Astrocyte (in vitro differentiated cells and primary cell): ENCODE measurements around the gene CSN2. TPM values are rescaled to one million over a fixed set of nuclear protein-coding genes. Genes with fewer than 3 reads are reported as not detected.

ENCODE experiments used
- DNase-seq: peaks from one replicate; pipeline ENCODE4 v3.0.0-alpha.2; 2010; ENCODE audit warnings: low read depth
- FAIRE-seq: peaks from 2 replicates; lab custom pipeline; 2011; peaks lifted over from hg19 to GRCh38; lab: Jason Lieb, UNC
- H2AFZ ChIP-seq: 2 replicates; pipeline ENCODE4 v1.6.0; 2012; ENCODE audit warnings: low read depth, low read length, inconsistent platforms
- H3K27ac ChIP-seq: 2 replicates; pipeline ENCODE4 v1.5.1; 2011; ENCODE audit warnings: low read depth, low read length, inconsistent platforms
- H3K27me3 ChIP-seq: 2 replicates; pipeline ENCODE4 v1.6.0; 2011; ENCODE audit warnings: low read length, inconsistent platforms; ENCODE audit not compliant: insufficient read depth
- H3K36me3 ChIP-seq: 2 replicates; pipeline ENCODE4 v1.5.1; 2011; ENCODE audit warnings: low read length, inconsistent platforms; ENCODE audit not compliant: insufficient read depth
- H3K4me1 ChIP-seq: 2 replicates; pipeline ENCODE4 v1.5.1; 2011; ENCODE audit warnings: low read length, inconsistent platforms; ENCODE audit not compliant: insufficient read depth
- H3K4me2 ChIP-seq: 2 replicates; pipeline ENCODE4 v1.6.0; 2012; ENCODE audit warnings: low read length, inconsistent platforms
- H3K4me3 ChIP-seq: 2 replicates; pipeline ENCODE4 v1.5.1; 2011; ENCODE audit warnings: low read depth, mild to moderate bottlenecking, low read length, inconsistent platforms; ENCODE audit not compliant: insufficient read depth
- H3K79me2 ChIP-seq: 2 replicates; pipeline ENCODE4 v1.6.0; 2012; ENCODE audit warnings: mild to moderate bottlenecking, low read length, inconsistent platforms; ENCODE audit not compliant: insufficient read depth
- H3K9ac ChIP-seq: 2 replicates; pipeline ENCODE4 v1.6.0; 2012; ENCODE audit warnings: mild to moderate bottlenecking, low read length, inconsistent platforms
- H3K9me3 ChIP-seq: 2 replicates; pipeline ENCODE4 v1.5.1; 2012; ENCODE audit warnings: low read depth, mild to moderate bottlenecking, low read length, inconsistent platforms; ENCODE audit not compliant: insufficient read depth
- H4K20me1 ChIP-seq: 2 replicates; pipeline ENCODE4 v1.6.0; 2012; ENCODE audit warnings: low read length, inconsistent platforms; ENCODE audit not compliant: insufficient read depth
- H3K27ac Mint-ChIP-seq: one replicate; pipeline ENCODE4 v1.8.0; 2021; ENCODE audit warnings: mild to moderate bottlenecking, mixed read lengths; ENCODE audit not compliant: unreplicated experiment
- H3K27me3 Mint-ChIP-seq: one replicate; pipeline ENCODE4 v1.8.0; 2021; ENCODE audit warnings: low read depth, mixed read lengths; ENCODE audit not compliant: unreplicated experiment
- H3K36me3 Mint-ChIP-seq: one replicate; pipeline ENCODE4 v1.8.0; 2021; ENCODE audit warnings: low read depth, mixed read lengths; ENCODE audit not compliant: unreplicated experiment
- H3K4me1 Mint-ChIP-seq: one replicate; pipeline ENCODE4 v1.8.0; 2021; ENCODE audit warnings: low read depth, mixed read lengths; ENCODE audit not compliant: unreplicated experiment
- H3K4me3 Mint-ChIP-seq: one replicate; pipeline ENCODE4 v1.8.0; 2021; ENCODE audit warnings: mild to moderate bottlenecking, moderate library complexity, mixed read lengths; ENCODE audit not compliant: unreplicated experiment
- H3K9me3 Mint-ChIP-seq: one replicate; pipeline ENCODE4 v1.8.0; 2021; ENCODE audit warnings: mild to moderate bottlenecking, mixed read lengths; ENCODE audit not compliant: unreplicated experiment
- CTCF ChIP-seq: IDR thresholded peaks from 2 replicates; pipeline ENCODE4 v1.5.1; 2011; ENCODE audit warnings: low read depth, mild to moderate bottlenecking, inconsistent platforms, low read length, moderate library complexity; ENCODE audit not compliant: insufficient read depth
- EZH2 ChIP-seq: IDR thresholded peaks from 2 replicates; pipeline ENCODE4 v1.6.1; 2012; ENCODE audit warnings: mild to moderate bottlenecking, low read length, inconsistent platforms; ENCODE audit not compliant: insufficient read depth
- total RNA-seq: library from RNA; stranded (reverse); gene quantifications from 2 replicates; pipeline ENCODE4 v1.2.1, GENCODE V29; 2021

The CSN2 gene
- total RNA-seq, 1 donor from 2014 or later = not detected

- no peaks in the 10 kb centered on the region for H3K9me3 Mint-ChIP-seq
- H2AFZ ChIP-seq = no peak overlapping the region
Observed at GRCh38 chr4:69920874-69921273, 44.7 kb downstream of the CSN2 start.

DNA sequence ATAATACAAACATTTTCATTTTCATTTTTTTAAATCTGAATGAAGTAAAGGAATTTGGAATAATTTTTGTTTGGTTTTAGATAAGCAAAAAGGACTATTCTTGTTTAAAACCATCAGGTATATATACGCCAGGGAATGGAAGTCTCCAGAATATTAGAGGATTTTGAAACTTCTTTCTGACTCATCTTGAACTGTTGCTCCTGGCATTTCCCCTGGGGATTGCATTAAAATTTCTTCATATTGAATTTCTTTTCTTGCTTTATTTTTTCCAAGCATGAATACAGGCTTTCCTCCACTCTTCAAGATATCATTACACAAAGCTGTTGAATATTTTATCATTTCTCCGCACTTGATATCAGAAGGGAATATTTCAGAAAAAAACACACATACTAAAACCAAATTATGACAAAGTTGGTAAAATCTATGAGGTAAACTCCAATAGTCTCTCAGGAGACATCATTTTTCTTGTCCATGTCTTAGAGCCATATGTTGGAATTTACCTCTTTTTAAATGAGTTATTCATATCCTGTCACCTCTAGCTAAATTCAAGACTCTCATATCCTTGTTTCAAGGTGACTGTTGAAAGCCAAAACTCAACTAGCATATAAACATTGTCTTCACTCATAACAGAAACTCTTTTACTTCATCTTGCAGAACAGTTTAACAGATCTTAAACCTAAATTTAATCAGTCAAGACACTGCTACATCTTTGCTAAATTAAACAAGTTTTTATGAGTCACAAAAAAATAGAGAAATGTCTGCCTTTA lies 55.3 kb downstream of the CSN2 start:
- Mint-ChIP-seq H3K27me3 (no peaks in the 10 kb centered on the region), H3K4me3 (no peak overlapping the region), H3K9me3 (no peaks in the 10 kb centered on the region), H3K4me1 (peaks cover 17% of the 10 kb centered on the region), H3K36me3 (no peaks in the 10 kb centered on the region), H3K27ac (no peak overlapping the region)
- no peak for TF ChIP-seq CTCF
- TF ChIP-seq EZH2 = no peak
- H3K4me3 ChIP-seq = no peak overlapping the region
- H3K9ac ChIP-seq = no peak overlapping the region
- FAIRE-seq = no peak
- H3K79me2 ChIP-seq = no peaks in the 10 kb centered on the region
- H3K9me3 ChIP-seq = no peaks in the 10 kb centered on the region
- no peak overlapping the region for H3K4me2 ChIP-seq
- H4K20me1 ChIP-seq = no peaks in the 10 kb centered on the region
- H3K36me3 ChIP-seq = no peaks in the 10 kb centered on the region
- H2AFZ ChIP-seq = no peak overlapping the region
- no peaks in the 10 kb centered on the region for H3K4me1 ChIP-seq
- no peak overlapping the region for H3K27ac ChIP-seq
- no peak for DNase-seq
- no peaks in the 10 kb centered on the region for H3K27me3 ChIP-seq

More at GRCh38 chr4:69920874-69921273, 44.7 kb downstream of the CSN2 start:
- Histone ChIP-seq H4K20me1 (no peaks in the 10 kb centered on the region), H3K27ac (no peak overlapping the region), H3K27me3 (no peaks in the 10 kb centered on the region), H3K79me2 (no peaks in the 10 kb centered on the region), H3K4me2 (no peak overlapping the region), H3K4me3 (no peak overlapping the region), H3K36me3 (no peaks in the 10 kb centered on the region), H3K9ac (no peak overlapping the region), H3K4me1 (no peaks in the 10 kb centered on the region), H3K9me3 (no peaks in the 10 kb centered on the region)
- Mint-ChIP-seq H3K4me1 (no peaks in the 10 kb centered on the region), H3K27me3 (no peaks in the 10 kb centered on the region), H3K36me3 (no peaks in the 10 kb centered on the region), H3K4me3 (no peak overlapping the region), H3K27ac (no peak overlapping the region)
- no peak for TF ChIP-seq CTCF
- TF ChIP-seq EZH2 = no peak
- FAIRE-seq (no peak), DNase-seq (no peak)

DNA sequence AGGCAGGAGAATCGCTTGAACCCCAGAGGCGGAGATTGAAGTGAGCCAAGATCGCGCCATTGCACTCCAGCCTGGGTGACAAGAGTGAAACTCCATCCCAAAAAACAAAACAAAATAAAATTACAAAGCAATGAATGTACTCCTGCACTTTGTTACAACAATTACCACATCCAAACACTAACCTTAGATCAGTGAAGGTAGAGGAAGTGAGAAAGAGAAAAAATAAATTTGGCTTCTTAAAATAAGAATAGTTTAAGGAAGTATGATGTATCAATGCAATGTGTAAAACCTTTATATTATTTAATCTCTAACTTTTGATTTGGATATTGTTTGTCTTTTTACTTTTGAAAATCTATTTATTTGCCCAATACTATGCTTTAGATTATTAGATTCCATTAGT lies 56.3 kb downstream of the CSN2 start:
- no peaks in the 10 kb centered on the region for H3K27me3 Mint-ChIP-seq
- Histone ChIP-seq H3K27me3 (no peaks in the 10 kb centered on the region), H3K9me3 (no peaks in the 10 kb centered on the region), H3K9ac (no peak overlapping the region), H3K79me2 (no peaks in the 10 kb centered on the region), H3K4me1 (no peaks in the 10 kb centered on the region), H3K4me3 (no peak overlapping the region), H3K36me3 (no peaks in the 10 kb centered on the region), H2AFZ (no peak overlapping the region), H4K20me1 (no peaks in the 10 kb centered on the region), H3K4me2 (no peak overlapping the region), H3K27ac (no peak overlapping the region)
- DNase-seq (no peak), FAIRE-seq (no peak)
- no peak overlapping the region for H3K4me3 Mint-ChIP-seq
- peaks cover 2% of the 10 kb centered on the region for H3K9me3 Mint-ChIP-seq
- TF ChIP-seq EZH2 (no peak), CTCF (no peak)
- H3K4me1 Mint-ChIP-seq = peaks cover 17% of the 10 kb centered on the region
- no peaks in the 10 kb centered on the region for H3K36me3 Mint-ChIP-seq
- H3K27ac Mint-ChIP-seq = no peak overlapping the region
